RWPE2 (cell line): ENCODE results near the gene RAD18.

ENCODE experiments used
- ATAC-seq: fragments of 200-7000 bp; cut with Tn5 transposase; 3 replicates; pipeline ENCODE4 v1.9.1; 2021; ENCODE audit warnings: low read depth
- DNase-seq: peaks from one replicate; pipeline ENCODE4 v3.0.0-alpha.2; 2020; ENCODE audit warnings: low spot score
- H3K27ac ChIP-seq: fragments of 450-650 bp; 2 replicates; pipeline ENCODE4 v1.5.1; 2017; ENCODE audit warnings: mild to moderate bottlenecking; ENCODE audit not compliant: poor library complexity, severe bottlenecking
- H3K27me3 ChIP-seq: fragments of 250-450 bp; sonication (Bioruptor Pico); 2 replicates; pipeline ENCODE4 v1.5.1; 2021; ENCODE audit warnings: mild to moderate bottlenecking, moderate library complexity; ENCODE audit not compliant: insufficient read depth, poor library complexity, severe bottlenecking
- H3K36me3 ChIP-seq: fragments of 250-450 bp; sonication (Bioruptor Pico); 2 replicates; pipeline ENCODE4 v1.5.1; 2020; ENCODE audit warnings: low read depth, mild to moderate bottlenecking, moderate library complexity
- H3K4me1 ChIP-seq: fragments of 250-450 bp; sonication (Bioruptor Pico); 2 replicates; pipeline ENCODE4 v1.5.1; 2021; ENCODE audit warnings: mild to moderate bottlenecking, moderate library complexity; ENCODE audit not compliant: insufficient read depth, poor library complexity, severe bottlenecking
- H3K4me3 ChIP-seq: fragments of 250-450 bp; sonication (Bioruptor Pico); 2 replicates; pipeline ENCODE4 v1.5.1; 2021; ENCODE audit warnings: mild to moderate bottlenecking, moderate library complexity; ENCODE audit not compliant: severe bottlenecking
- H3K9me3 ChIP-seq: fragments of 250-450 bp; sonication (Bioruptor Pico); 2 replicates; pipeline ENCODE4 v1.5.1; 2021; ENCODE audit warnings: mild to moderate bottlenecking, moderate library complexity; ENCODE audit not compliant: severe bottlenecking
- CTCF ChIP-seq: fragments of 450-650 bp; IDR thresholded peaks from one replicate; pipeline ENCODE4 v1.5.1; 2017; ENCODE audit warnings: mild to moderate bottlenecking, moderate library complexity; ENCODE audit not compliant: poor library complexity, severe bottlenecking

Gene RAD18

GRCh38 chr3:8857720-8858367, 105.4 kb downstream of the RAD18 start:
- no peaks in the 10 kb centered on the region for H3K9me3 ChIP-seq
- no peaks in the 10 kb centered on the region for H3K4me1 ChIP-seq
- no peak overlapping the region for H3K27ac ChIP-seq
- no peaks in the 10 kb centered on the region for H3K27me3 ChIP-seq
- H3K36me3 ChIP-seq: no peaks in the 10 kb centered on the region
- H3K4me3 ChIP-seq: no peak overlapping the region
- no peak for TF ChIP-seq CTCF
- ATAC-seq: no peak
- no peak for DNase-seq

- H3K36me3 ChIP-seq: no peaks in the 10 kb centered on the region
- TF ChIP-seq CTCF: no peak
Measured at GRCh38 chr3:8856721-8857120, 106.6 kb downstream of the RAD18 start.

GRCh38 chr3:8856071-8856470, 107.2 kb downstream of the RAD18 start:
- H3K9me3 ChIP-seq: no peaks in the 10 kb centered on the region
- DNase-seq (no peak), ATAC-seq (no peak)
- TF ChIP-seq CTCF: no peak
- H3K27ac ChIP-seq: no peak overlapping the region
- H3K27me3 ChIP-seq: no peaks in the 10 kb centered on the region
- no peak overlapping the region for H3K4me3 ChIP-seq
- H3K36me3 ChIP-seq: no peaks in the 10 kb centered on the region
- peaks cover 12% of the 10 kb centered on the region for H3K4me1 ChIP-seq

More at GRCh38 chr3:8856721-8857120, 106.6 kb downstream of the RAD18 start:
- Histone ChIP-seq H3K27ac (no peak overlapping the region), H3K9me3 (no peaks in the 10 kb centered on the region), H3K4me3 (no peak overlapping the region), H3K4me1 (peaks cover 6% of the 10 kb centered on the region), H3K27me3 (no peaks in the 10 kb centered on the region)
- ATAC-seq: no peak
- DNase-seq: no peak

- Histone ChIP-seq H3K27me3 (no peaks in the 10 kb centered on the region), H3K9me3 (no peaks in the 10 kb centered on the region), H3K4me3 (no peak overlapping the region), H3K27ac (no peak overlapping the region), H3K36me3 (no peaks in the 10 kb centered on the region), H3K4me1 (peaks cover 12% of the 10 kb centered on the region)
- no peak for TF ChIP-seq CTCF
- no peak for DNase-seq
- ATAC-seq: no peak
Measured at GRCh38 chr3:8854656-8855055, 108.6 kb downstream of the RAD18 start.

- no peaks in the 10 kb centered on the region for H3K27me3 ChIP-seq
- no peaks in the 10 kb centered on the region for H3K36me3 ChIP-seq
- TF ChIP-seq CTCF: no peak
- peaks cover 12% of the 10 kb centered on the region for H3K4me1 ChIP-seq
- no peak overlapping the region for H3K4me3 ChIP-seq
- H3K27ac ChIP-seq: no peak overlapping the region
- ATAC-seq: no peak
- DNase-seq: no peak
- no peaks in the 10 kb centered on the region for H3K9me3 ChIP-seq
Measured at GRCh38 chr3:8853081-8853480, 110.2 kb downstream of the RAD18 start.
